HepG2 (cell line): ENCODE measurements around the gene XRCC2.

Experiments
- PBX3 ChIP-seq: sonication (generic); formaldehyde crosslinking; IDR thresholded peaks from 2 replicates; pipeline ENCODE4 v1.8.1; 2023; ENCODE audit warnings: missing genetic modification reagents, inconsistent platforms, borderline replicate concordance
- POLR2AphosphoS5 ChIP-seq: IDR thresholded peaks from 2 replicates; pipeline ENCODE4 v1.6.1; 2012; ENCODE audit warnings: low read depth, low read length
- SAP130 ChIP-seq: IDR thresholded peaks from 2 replicates; pipeline ENCODE4 v1.6.1; 2016; ENCODE audit warnings: low read depth
- ZNF546 ChIP-seq: sonication (generic); formaldehyde crosslinking; conservative IDR thresholded peaks from 2 replicates; pipeline ENCODE4 v1.8.1; 2023; ENCODE audit warnings: mild to moderate bottlenecking, missing genetic modification reagents
- ZNF615 ChIP-seq: sonication (generic); formaldehyde crosslinking; IDR thresholded peaks from 2 replicates; pipeline ENCODE4 v1.5.0; 2020; ENCODE audit warnings: mild to moderate bottlenecking, missing genetic modification reagents, borderline replicate concordance
- TF ChIP-seq, protein P1 (sequence below): fragments of 450-650 bp; IDR thresholded peaks from 2 replicates; pipeline ENCODE4 v1.6.1; 2017; ENCODE audit warnings: mild to moderate bottlenecking
- TF ChIP-seq, protein P2 (sequence below): sonication (generic); formaldehyde crosslinking; IDR thresholded peaks from 2 replicates; pipeline ENCODE4 v1.4.0; 2020; ENCODE audit warnings: missing genetic modification reagents

DNA sequence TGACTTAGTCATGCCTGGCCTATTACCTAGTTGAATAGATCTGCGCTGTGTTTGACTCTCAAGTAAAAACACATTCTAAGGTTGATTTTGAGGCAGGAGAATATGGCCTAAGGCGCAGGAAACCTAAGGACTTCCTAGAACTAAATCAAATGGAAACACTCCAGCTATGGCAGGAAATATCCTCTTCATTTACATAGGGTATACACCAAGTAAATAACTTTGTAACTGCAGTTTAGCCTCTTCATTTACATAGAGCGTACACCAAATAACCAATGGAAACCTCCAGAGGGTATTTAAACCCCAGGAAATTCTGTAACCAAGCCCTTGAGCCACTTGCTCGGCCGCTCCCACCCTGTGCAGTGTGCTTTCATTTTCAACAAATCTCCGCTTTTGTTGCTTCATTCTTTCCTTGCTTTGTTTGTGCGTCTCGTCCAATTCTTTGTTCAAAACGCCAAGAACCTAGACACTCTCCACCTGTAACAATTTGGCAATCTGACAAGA lies 35.6 kb upstream of the XRCC2 start:
- TF ChIP-seq POLR2AphosphoS5, result no peak
- TF ChIP-seq ZNF546 (CRISPR knock-in tag), result no peak
- TF ChIP-seq, protein P1, sequence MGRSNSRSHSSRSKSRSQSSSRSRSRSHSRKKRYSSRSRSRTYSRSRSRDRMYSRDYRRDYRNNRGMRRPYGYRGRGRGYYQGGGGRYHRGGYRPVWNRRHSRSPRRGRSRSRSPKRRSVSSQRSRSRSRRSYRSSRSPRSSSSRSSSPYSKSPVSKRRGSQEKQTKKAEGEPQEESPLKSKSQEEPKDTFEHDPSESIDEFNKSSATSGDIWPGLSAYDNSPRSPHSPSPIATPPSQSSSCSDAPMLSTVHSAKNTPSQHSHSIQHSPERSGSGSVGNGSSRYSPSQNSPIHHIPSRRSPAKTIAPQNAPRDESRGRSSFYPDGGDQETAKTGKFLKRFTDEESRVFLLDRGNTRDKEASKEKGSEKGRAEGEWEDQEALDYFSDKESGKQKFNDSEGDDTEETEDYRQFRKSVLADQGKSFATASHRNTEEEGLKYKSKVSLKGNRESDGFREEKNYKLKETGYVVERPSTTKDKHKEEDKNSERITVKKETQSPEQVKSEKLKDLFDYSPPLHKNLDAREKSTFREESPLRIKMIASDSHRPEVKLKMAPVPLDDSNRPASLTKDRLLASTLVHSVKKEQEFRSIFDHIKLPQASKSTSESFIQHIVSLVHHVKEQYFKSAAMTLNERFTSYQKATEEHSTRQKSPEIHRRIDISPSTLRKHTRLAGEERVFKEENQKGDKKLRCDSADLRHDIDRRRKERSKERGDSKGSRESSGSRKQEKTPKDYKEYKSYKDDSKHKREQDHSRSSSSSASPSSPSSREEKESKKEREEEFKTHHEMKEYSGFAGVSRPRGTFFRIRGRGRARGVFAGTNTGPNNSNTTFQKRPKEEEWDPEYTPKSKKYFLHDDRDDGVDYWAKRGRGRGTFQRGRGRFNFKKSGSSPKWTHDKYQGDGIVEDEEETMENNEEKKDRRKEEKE, result no peak
- no peak for TF ChIP-seq SAP130 (CRISPR knock-in tag)
- no peak for TF ChIP-seq ZNF615 (CRISPR knock-in tag)
- TF ChIP-seq PBX3, result no peak
- TF ChIP-seq, protein P2, sequence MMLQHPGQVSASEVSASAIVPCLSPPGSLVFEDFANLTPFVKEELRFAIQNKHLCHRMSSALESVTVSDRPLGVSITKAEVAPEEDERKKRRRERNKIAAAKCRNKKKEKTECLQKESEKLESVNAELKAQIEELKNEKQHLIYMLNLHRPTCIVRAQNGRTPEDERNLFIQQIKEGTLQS (CRISPR knock-in tag), result no peak
